Fibroblast of pulmonary artery (primary cell): ENCODE data around the gene BDH2.

Experiments used
- DNase-seq: peaks from one replicate; pipeline ENCODE4 v3.0.0-alpha.2; 2010; ENCODE audit warnings: low read depth
- H3K4me3 ChIP-seq: replicated peaks from 2 replicates; pipeline ENCODE4 v1.5.1; 2011; ENCODE audit warnings: low read depth, mild to moderate bottlenecking, control low read depth, low read length, moderate library complexity
- TF ChIP-seq, protein P1 (sequence below): IDR thresholded peaks from 2 replicates; pipeline ENCODE4 v1.5.1; 2011; ENCODE audit warnings: mild to moderate bottlenecking, control low read depth, low read length, inconsistent platforms; ENCODE audit errors: missing control alignments

The BDH2 gene

DNA sequence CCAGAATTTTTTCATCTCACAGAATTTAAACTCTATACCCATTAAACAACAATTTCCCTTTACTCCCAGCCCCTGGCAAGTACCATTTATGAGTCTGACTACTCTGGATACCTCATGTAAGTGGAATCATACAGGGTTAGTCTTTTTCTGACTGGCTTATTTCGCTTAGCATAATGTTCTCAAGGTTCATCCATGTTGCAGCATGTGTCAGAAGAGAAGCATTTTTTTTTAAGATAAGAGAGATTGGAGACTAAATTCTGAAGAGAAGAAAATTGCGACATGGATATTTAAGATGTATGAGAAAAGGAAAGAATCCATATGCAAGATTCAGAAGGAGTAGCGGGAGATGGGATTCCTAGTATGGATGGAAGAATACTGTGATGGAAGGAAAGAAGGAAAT, 68.8 kb downstream of the BDH2 start:
- no peak for DNase-seq
- TF ChIP-seq, protein P1, sequence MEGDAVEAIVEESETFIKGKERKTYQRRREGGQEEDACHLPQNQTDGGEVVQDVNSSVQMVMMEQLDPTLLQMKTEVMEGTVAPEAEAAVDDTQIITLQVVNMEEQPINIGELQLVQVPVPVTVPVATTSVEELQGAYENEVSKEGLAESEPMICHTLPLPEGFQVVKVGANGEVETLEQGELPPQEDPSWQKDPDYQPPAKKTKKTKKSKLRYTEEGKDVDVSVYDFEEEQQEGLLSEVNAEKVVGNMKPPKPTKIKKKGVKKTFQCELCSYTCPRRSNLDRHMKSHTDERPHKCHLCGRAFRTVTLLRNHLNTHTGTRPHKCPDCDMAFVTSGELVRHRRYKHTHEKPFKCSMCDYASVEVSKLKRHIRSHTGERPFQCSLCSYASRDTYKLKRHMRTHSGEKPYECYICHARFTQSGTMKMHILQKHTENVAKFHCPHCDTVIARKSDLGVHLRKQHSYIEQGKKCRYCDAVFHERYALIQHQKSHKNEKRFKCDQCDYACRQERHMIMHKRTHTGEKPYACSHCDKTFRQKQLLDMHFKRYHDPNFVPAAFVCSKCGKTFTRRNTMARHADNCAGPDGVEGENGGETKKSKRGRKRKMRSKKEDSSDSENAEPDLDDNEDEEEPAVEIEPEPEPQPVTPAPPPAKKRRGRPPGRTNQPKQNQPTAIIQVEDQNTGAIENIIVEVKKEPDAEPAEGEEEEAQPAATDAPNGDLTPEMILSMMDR: no peak
- H3K4me3 ChIP-seq: no peak overlapping the region

GRCh38 chr4:103029300-103029699, 70.3 kb downstream of the BDH2 start:
- no peak overlapping the region for H3K4me3 ChIP-seq
- TF ChIP-seq, protein P1: no peak
- no peak for DNase-seq
